OCI-LY3 (cell line): ENCODE measurements around the gene SLC25A43.
A peak's percentile ranks its signal among the peaks of the same experiment; 100 is the strongest.

ENCODE experiments used
- H2AFZ ChIP-seq: fragments of 200-600, 300-600 bp; shearing (Covaris generic); 2 replicates; pipeline ENCODE4 v1.6.0; 2014; ENCODE audit warnings: antibody characterized with exemption, low read depth, low read length
- H3K27ac ChIP-seq: fragments of 200-600, 300-600 bp; sonication (generic); 2 replicates; pipeline ENCODE4 v1.5.1; 2014; ENCODE audit warnings: mild to moderate bottlenecking, low read length, moderate library complexity, mixed read lengths
- H3K27me3 ChIP-seq: fragments of 200-600, 300-600 bp; sonication (generic); 2 replicates; pipeline ENCODE4 v1.6.1; 2014; ENCODE audit warnings: low read depth, low read length, mixed read lengths
- H3K36me3 ChIP-seq: fragments of 200-600, 300-600 bp; sonication (generic); replicated peaks from 2 replicates; pipeline ENCODE3; 2014; ENCODE audit warnings: low read depth, low read length, mixed read lengths
- H3K4me1 ChIP-seq: fragments of 300-600, 200-600 bp; sonication (generic); 2 replicates; pipeline ENCODE4 v1.6.1; 2014; ENCODE audit warnings: low read length, mixed read lengths
- H3K4me2 ChIP-seq: fragments of 200-600, 300-600 bp; sonication (generic); 2 replicates; pipeline ENCODE4 v1.6.1; 2014; ENCODE audit warnings: low read length, mixed read lengths
- H3K4me3 ChIP-seq: fragments of 300-600, 200-600 bp; sonication (generic); 2 replicates; pipeline ENCODE4 v1.5.1; 2014; ENCODE audit warnings: antibody characterized with exemption, mild to moderate bottlenecking, low read length, moderate library complexity
- H3K79me2 ChIP-seq: fragments of 300-600, 200-600 bp; shearing (Covaris generic); 2 replicates; pipeline ENCODE4 v1.6.1; 2014; ENCODE audit warnings: mild to moderate bottlenecking, low read length, mixed read lengths
- H3K9ac ChIP-seq: fragments of 300-600, 200-600 bp; shearing (Covaris generic); 2 replicates; pipeline ENCODE4 v1.6.0; 2014; ENCODE audit warnings: mild to moderate bottlenecking, low read length, moderate library complexity
- H3K9me3 ChIP-seq: fragments of 200-600, 300-600 bp; shearing (Covaris generic); 2 replicates; pipeline ENCODE4 v1.6.1; 2014; ENCODE audit warnings: low read length, mixed read lengths; ENCODE audit not compliant: insufficient read depth
- H4K20me1 ChIP-seq: fragments of 200-600, 300-600 bp; sonication (generic); 2 replicates; pipeline ENCODE4 v1.6.1; 2016; ENCODE audit warnings: low read length, mixed read lengths; ENCODE audit not compliant: insufficient read depth
- EZH2phosphoT487 ChIP-seq: fragments of 200-600 bp; shearing (Covaris generic); IDR thresholded peaks from 2 replicates; pipeline ENCODE4 v1.6.1; 2018; ENCODE audit warnings: antibody characterized with exemption, mixed run types, low read depth
- TF ChIP-seq, protein P1 (sequence below): fragments of 200-600, 300-600 bp; sonication (generic); IDR thresholded peaks from 2 replicates; pipeline ENCODE4 v1.5.1; 2014; ENCODE audit warnings: antibody characterized with exemption, low read length, low read depth

The SLC25A43 gene

DNA sequence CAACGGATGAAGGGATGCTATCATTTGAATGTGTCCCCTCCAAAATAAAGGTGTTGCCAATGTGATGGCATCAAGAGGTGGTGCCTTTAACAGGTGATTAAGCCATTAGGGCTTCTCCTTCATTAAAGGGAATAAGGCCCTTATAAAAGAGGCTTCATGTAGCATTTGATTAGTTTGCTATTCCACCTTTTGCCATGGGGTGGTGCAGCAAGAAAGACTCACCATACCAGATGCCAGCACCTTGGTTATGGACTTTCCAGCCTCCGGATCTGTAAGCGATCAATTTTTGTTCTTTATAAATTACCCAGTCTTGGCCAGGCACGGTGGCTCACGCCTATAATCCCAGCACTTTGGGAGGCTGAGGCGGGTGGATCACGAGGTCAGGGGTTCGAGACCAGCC lies 7.9 kb upstream of the SLC25A43 start:
- no peak overlapping the region for H3K4me2 ChIP-seq
- H3K79me2 ChIP-seq = no peaks in the 10 kb centered on the region
- no peaks in the 10 kb centered on the region for H4K20me1 ChIP-seq
- H3K36me3 ChIP-seq = no peaks in the 10 kb centered on the region
- H3K9me3 ChIP-seq = no peaks in the 10 kb centered on the region
- no peak for TF ChIP-seq EZH2phosphoT487
- TF ChIP-seq, protein P1, sequence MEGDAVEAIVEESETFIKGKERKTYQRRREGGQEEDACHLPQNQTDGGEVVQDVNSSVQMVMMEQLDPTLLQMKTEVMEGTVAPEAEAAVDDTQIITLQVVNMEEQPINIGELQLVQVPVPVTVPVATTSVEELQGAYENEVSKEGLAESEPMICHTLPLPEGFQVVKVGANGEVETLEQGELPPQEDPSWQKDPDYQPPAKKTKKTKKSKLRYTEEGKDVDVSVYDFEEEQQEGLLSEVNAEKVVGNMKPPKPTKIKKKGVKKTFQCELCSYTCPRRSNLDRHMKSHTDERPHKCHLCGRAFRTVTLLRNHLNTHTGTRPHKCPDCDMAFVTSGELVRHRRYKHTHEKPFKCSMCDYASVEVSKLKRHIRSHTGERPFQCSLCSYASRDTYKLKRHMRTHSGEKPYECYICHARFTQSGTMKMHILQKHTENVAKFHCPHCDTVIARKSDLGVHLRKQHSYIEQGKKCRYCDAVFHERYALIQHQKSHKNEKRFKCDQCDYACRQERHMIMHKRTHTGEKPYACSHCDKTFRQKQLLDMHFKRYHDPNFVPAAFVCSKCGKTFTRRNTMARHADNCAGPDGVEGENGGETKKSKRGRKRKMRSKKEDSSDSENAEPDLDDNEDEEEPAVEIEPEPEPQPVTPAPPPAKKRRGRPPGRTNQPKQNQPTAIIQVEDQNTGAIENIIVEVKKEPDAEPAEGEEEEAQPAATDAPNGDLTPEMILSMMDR = no peak
- H2AFZ ChIP-seq = no peak overlapping the region
- no peak overlapping the region for H3K4me3 ChIP-seq
- no peak overlapping the region for H3K27ac ChIP-seq
- no peaks in the 10 kb centered on the region for H3K27me3 ChIP-seq
- no peaks in the 10 kb centered on the region for H3K4me1 ChIP-seq
- no peak overlapping the region for H3K9ac ChIP-seq

GRCh38 chrX:119393144-119393543 lies 6.0 kb upstream of the SLC25A43 start:
- Histone ChIP-seq H3K79me2 (no peaks in the 10 kb centered on the region), H3K9me3 (no peaks in the 10 kb centered on the region), H4K20me1 (no peaks in the 10 kb centered on the region), H3K27me3 (no peaks in the 10 kb centered on the region), H3K36me3 (no peaks in the 10 kb centered on the region), H3K9ac (no peak overlapping the region), H3K4me2 (no peak overlapping the region), H3K27ac (no peak overlapping the region), H3K4me3 (no peak overlapping the region), H3K4me1 (peaks cover 2% of the 10 kb centered on the region), H2AFZ (no peak overlapping the region)
- TF ChIP-seq EZH2phosphoT487 = no peak
- TF ChIP-seq, protein P1 = no peak

DNA sequence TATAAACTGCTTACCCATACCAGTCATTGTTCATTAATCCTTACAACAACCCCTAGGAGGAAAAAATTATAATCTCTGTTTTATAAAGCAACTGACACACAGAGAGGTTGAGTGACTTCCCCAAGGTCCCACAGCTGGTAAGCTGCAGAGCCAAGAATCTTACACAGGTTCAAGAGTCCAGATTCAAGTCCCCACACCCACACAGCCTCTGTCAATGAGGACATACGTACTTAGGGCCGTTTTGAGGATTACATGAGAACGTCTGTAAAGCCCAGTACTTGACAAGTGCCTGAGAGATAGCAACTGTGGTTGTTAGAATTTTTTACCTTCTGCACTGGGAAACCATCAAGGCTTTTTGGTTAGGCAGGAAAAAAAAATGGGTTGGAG lies 556 bp upstream of the SLC25A43 start:
- Histone ChIP-seq H4K20me1 (0 out of 2 replicates have a peak, but pooled peaks cover 7% of the 10 kb centered on the region), H2AFZ (peak overlapping the region; percentile 64), H3K9me3 (no peaks in the 10 kb centered on the region), H3K79me2 (peaks cover 25% of the 10 kb centered on the region), H3K4me2 (peak overlapping the region; percentile 86), H3K27me3 (no peaks in the 10 kb centered on the region), H3K36me3 (no peaks in the 10 kb centered on the region), H3K4me3 (peak overlapping the region; percentile 82), H3K9ac (peak overlapping the region; percentile 80), H3K4me1 (peaks cover 15% of the 10 kb centered on the region), H3K27ac (peak overlapping the region; percentile 34)
- no peak for TF ChIP-seq EZH2phosphoT487
- TF ChIP-seq, protein P1 = no peak

DNA sequence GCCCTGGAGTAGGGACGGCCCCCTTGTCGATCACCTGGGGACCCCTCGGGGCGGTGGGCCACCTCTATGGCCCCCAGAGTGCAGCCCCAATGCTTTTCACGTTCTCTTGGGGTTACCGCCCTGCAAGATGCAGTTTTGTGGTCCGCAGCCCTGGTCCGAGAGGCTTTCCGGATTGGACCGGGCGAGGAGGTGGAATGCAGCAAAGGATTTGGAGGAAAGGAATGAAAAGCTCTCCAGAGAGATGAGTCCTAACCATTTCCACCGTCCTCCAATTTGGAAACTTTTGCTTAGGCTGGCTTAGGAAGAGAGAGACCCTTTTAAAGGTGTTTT lies 601 bp downstream of the SLC25A43 start:
- H3K36me3 ChIP-seq = no peaks in the 10 kb centered on the region
- no peak for TF ChIP-seq EZH2phosphoT487
- TF ChIP-seq, protein P1 = no peak
- H3K27me3 ChIP-seq = no peaks in the 10 kb centered on the region
- peak overlapping the region; percentile 86 for H3K4me2 ChIP-seq
- H3K27ac ChIP-seq = no peak overlapping the region
- H3K9ac ChIP-seq = peak overlapping the region; percentile 80
- H4K20me1 ChIP-seq = 0 out of 2 replicates have a peak, but pooled peaks cover 7% of the 10 kb centered on the region
- no peaks in the 10 kb centered on the region for H3K9me3 ChIP-seq
- 0 out of 2 replicates have a peak overlapping the region, but pooled peaks have one; percentile 8 for H2AFZ ChIP-seq
- peaks cover 15% of the 10 kb centered on the region for H3K4me1 ChIP-seq
- peaks cover 25% of the 10 kb centered on the region for H3K79me2 ChIP-seq
- H3K4me3 ChIP-seq = peak overlapping the region; percentile 82
